Stimulated activated CD8-positive, alpha-beta memory T cell treated with anti-CD3 and anti-CD28 coated beads, Interleukin-7, amount 100 ng/mL, for 4 hours (primary cell): ENCODE results near the gene NAP1L5.

Source experiments
- DNase-seq, 2 donors: peaks; one replicate each; pipeline ENCODE4 v3.0.0-alpha.2; 2020; ENCODE audit warnings: low read depth in 2 of 2

The NAP1L5 gene

GRCh38 chr4:88722276-88722780 is 24.7 kb upstream of the NAP1L5 start:
- DNase-seq: no peak

GRCh38 chr4:88720451-88721428 is 23.1 kb upstream of the NAP1L5 start:
- DNase-seq: no peak

DNA sequence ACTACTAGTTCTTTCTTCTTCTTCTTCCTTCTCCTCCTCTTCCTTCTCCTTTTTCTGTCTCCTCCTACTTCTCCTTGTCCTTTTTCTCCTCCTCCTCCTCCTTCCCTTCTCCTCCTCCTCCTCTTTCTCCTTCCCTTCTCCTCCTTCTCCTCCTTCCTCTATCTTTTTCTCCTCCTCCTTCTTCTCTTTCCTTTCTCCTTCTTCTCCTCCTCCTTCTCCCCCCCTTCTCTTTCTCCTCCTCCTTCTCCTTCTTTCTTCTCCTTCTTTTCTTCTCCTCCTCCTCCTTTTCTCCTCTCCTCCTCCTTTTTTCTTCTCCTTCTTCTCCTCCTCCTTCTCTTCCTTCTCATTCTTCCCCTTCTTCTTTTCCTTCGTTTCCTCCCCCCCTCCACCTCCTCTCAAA is 21.8 kb upstream of the NAP1L5 start:
- no peak for DNase-seq

DNA sequence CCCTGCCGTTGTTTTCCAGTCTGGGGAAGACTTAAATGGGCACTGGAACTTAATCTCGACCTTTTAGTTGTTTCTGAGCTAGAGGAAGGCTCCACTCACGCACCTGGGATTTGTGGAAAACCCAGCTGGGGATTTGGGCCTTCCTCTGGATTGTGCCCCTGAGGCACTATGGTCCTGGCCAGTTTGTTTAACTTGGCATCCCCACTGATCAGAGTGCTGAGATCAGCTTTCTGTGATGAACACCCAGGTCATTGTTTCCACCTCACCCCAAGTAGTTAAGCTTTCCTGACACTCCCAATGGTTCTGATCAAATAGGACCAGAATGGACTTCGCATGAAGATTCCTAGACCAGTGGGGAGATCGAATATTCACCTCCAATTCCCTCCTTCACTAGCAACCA is 20.5 kb upstream of the NAP1L5 start:
- no peak for DNase-seq

GRCh38 chr4:88713782-88714181 is 16.2 kb upstream of the NAP1L5 start:
- DNase-seq: no peak

- no peak for DNase-seq
These were observed 12.4 kb upstream of the NAP1L5 start for GRCh38 chr4:88709989-88710388.

DNA sequence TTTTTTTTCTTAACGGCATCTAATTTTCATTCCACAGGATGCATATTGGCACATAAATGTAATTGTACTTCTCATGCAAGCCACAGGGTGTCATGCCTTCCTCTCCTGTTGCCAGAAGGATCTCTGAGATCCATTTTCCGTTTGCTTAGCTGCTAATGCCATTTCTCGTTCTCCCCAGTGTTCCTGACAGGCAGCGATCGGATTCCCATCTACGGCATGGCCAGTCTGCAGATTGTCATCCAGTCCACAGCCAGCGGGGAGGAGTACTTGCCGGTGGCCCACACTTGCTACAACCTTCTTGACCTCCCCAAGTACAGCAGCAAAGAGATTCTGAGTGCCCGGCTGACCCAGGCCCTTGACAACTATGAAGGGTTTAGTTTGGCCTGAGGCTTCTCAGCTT is 8.9 kb upstream of the NAP1L5 start:
- DNase-seq: no peak

- no peak for DNase-seq
These were observed 8.3 kb upstream of the NAP1L5 start for GRCh38 chr4:88705805-88706492.

GRCh38 chr4:88705223-88705622 is 7.6 kb upstream of the NAP1L5 start:
- no peak for DNase-seq

DNA sequence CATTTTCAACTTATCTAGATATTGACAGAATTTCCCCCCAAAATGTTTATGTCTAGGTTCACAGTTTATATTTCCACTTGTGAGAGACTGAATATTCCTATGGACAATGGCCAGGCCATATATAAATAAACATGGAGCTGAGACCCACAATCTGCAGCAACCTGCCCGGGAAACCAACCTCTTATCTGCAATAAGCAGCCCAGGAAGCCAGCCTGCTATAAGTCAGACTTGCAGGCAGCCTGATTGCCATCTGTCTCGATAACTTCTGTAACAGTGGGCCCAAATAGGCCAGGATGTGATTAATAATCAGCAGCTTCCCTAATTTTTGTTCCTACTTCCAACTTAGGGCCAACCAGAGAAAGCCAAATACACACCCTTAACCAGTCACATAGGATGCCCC is 5.2 kb upstream of the NAP1L5 start:
- DNase-seq: no peak

DNA sequence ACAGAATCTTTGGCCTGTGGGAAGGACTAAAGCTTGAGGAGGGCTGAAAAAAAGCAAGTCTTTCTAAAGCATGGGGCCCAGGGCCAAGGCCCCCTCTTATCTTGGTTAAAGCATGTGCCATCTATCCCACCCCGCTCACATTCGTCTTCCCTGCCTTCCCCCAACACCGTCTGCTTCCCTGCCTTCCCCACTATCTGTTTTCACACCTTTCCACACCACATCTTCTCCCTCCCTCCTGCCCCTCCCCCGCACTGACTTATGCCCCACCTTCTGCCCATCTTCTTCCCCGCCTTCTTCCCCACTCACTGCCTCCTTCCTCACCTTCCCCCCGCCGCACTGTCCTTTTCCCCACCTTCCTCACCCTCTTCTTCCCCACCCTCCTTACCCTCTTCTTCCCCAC is 890 bp upstream of the NAP1L5 start:
- no peak for DNase-seq

GRCh38 chr4:88697141-88697540 is 488 bp downstream of the NAP1L5 start:
- DNase-seq: no peak

- no peak for DNase-seq
These were observed 999 bp downstream of the NAP1L5 start for GRCh38 chr4:88696630-88697029.

DNA sequence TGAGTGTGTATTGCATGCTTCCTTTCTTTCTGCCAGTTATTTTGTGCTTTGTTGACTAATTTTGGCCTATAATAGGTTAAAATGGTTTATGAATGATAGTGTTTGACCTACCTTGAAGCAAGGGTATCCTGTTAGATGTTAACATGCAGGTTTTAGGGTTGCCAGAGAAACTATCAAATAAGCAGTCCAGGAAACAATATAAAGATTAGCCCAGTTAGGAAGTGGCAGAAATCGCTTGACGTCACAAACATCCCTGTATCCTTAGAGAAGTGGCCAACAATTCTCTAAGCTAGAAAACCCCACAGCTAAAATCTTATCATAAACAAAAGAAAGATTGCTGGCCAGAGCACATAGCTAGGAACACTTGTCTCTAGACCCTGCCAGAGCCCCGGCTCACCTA is 3.8 kb downstream of the NAP1L5 start:
- no peak for DNase-seq

GRCh38 chr4:88690355-88690754 is 7.3 kb downstream of the NAP1L5 start:
- no peak for DNase-seq

- no peak for DNase-seq
These were observed 16.4 kb downstream of the NAP1L5 start for GRCh38 chr4:88681209-88681608.

- DNase-seq: no peak
These were observed 22.1 kb downstream of the NAP1L5 start for GRCh38 chr4:88675543-88675942.

DNA sequence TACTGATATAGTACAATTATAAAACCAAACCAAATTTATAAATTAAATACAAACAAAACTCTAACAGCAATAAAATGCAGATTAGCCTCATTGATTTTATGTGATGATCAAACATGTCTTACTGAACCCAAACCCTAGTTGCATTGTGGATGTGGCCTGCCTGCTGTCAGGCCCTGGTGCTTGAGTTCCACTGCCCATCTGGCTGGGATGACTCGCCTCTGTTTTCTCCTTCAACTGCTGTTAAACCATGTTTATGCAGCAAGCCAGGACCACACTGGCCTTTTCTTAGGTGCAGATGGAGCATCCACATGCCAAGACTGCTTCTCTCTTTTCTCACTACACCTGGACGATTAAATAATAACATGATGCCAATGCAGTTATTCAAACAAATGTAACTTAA is 22.6 kb downstream of the NAP1L5 start:
- DNase-seq: no peak

DNA sequence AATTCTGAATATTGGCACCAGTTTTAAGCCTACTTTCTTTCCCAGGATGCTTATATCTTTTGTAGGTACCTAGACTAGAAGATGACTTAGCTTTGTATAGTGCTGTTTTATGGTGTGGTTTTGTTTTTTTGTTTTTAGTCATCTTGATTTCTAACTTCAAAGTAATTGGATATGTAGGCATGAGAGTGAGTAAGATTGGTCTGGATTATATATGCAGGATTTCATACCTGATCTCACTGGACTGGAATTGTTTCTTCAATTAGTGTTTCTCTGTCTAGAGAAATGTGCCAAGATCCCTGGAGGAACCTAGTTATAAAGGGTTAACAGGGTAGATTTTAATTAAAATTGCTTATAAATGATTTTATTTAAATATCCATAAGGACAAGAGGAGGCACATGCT is 23.1 kb downstream of the NAP1L5 start:
- DNase-seq: no peak

- no peak for DNase-seq
These were observed 23.7 kb downstream of the NAP1L5 start for GRCh38 chr4:88673886-88674285.

DNA sequence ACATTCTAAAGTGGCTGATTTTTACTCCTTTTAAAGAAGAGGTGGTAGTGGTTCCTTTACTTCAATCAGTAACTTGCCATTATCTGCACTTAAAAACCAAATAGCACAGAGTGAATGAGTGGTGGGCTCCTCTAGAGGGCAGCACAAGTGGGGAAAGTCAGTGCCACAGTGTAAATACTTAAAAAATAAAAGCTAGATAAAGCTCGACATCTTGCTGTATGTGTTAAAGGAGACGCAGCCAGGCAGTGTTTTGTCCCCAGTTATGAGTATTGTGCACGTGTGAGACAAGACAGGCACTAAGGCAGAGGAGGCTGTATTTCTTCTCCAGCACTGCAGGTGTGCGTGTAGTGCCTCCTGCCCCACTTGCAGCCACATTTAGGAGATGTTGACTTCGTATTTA is 24.6 kb downstream of the NAP1L5 start:
- DNase-seq: no peak

GRCh38 chr4:88661739-88662138 is 35.9 kb downstream of the NAP1L5 start:
- DNase-seq: no peak
